Type B pancreatic cell (in vitro differentiated cells): ENCODE results near the gene TAF12. TPM values are rescaled to one million over a fixed set of nuclear protein-coding genes. Genes with fewer than 3 reads are reported as not detected.
"Not testable (repeated sequence)": the region's sequence is repeated elsewhere in the genome, so short reads cannot be mapped to it uniquely, and the experiment has no call there.

Experiments used
- DNase-seq: peaks from one replicate; pipeline ENCODE4 v3.0.0; 2021; ENCODE audit warnings: mixed read lengths; ENCODE audit not compliant: unreplicated experiment; ENCODE audit errors: extremely low spot score
- H3K27ac Mint-ChIP-seq: 2 replicates; pipeline ENCODE4 v1.8.0; 2021; ENCODE audit warnings: mild to moderate bottlenecking, mixed read lengths
- H3K27me3 Mint-ChIP-seq: 2 replicates; pipeline ENCODE4 v1.8.0; 2021; ENCODE audit warnings: mixed read lengths
- H3K36me3 Mint-ChIP-seq: 2 replicates; pipeline ENCODE4 v1.8.0; 2021; ENCODE audit warnings: mixed read lengths
- H3K4me1 Mint-ChIP-seq: one replicate; pipeline ENCODE4 v1.8.0; 2021; ENCODE audit warnings: mixed read lengths; ENCODE audit not compliant: unreplicated experiment
- H3K4me3 Mint-ChIP-seq: 2 replicates; pipeline ENCODE4 v1.8.0; 2021; ENCODE audit warnings: mild to moderate bottlenecking, mixed read lengths
- H3K9me3 Mint-ChIP-seq: 2 replicates; pipeline ENCODE4 v1.8.0; 2021; ENCODE audit warnings: mixed read lengths
- total RNA-seq: library from RNA; stranded (reverse); gene quantifications from 2 replicates; pipeline ENCODE4 v1.2.1, GENCODE V29; 2021; ENCODE audit warnings: low replicate concordance
- TF ChIP-seq, protein P1 (sequence below): fragments of 200-600 bp; sonication (generic); conservative IDR thresholded peaks from 2 replicates; pipeline ENCODE4 v1.5.0; 2021; ENCODE audit warnings: antibody characterized with exemption, mild to moderate bottlenecking

Gene TAF12
- total RNA-seq, 1 donor from 2014 or later, result 20.8 TPM

DNA sequence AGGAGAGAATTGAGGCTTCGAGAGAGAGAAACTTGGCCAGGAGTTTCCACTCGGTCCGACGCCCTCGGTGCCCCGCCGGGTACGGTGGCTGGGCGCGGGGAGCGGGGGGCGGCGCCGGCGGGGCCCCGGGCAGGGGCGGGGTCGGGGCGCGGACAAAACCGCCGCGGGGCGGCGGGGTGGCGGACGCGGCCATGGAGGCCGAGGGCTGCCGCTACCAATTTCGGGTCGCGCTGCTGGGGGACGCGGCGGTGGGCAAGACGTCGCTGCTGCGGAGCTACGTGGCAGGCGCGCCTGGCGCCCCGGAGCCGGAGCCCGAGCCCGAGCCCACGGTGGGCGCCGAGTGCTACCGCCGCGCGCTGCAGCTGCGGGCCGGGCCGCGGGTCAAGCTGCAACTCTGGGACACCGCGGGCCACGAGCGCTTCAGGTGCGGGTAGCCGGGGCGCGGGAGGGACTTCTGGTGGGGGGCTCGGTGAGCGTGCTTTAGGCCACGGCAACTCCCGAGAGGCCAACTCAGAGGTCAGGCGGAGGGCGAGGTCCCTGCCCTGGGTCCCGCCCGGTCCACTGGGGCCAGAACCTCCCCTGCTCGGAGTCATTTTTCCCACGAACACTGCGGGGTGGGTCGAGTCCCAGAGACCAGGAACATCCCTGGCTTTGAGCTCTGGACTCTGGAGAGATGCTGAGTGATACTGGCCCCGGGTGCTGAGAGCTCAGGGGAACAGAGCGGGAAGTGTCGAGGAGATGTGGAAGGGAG, 50.4 kb downstream of the TAF12 start:
- no peak for DNase-seq
- peak overlapping the region; percentile 88 for H3K4me3 Mint-ChIP-seq
- peaks cover 4% of the 10 kb centered on the region for H3K27me3 Mint-ChIP-seq
- peaks cover 11% of the 10 kb centered on the region for H3K4me1 Mint-ChIP-seq
- TF ChIP-seq, protein P1, sequence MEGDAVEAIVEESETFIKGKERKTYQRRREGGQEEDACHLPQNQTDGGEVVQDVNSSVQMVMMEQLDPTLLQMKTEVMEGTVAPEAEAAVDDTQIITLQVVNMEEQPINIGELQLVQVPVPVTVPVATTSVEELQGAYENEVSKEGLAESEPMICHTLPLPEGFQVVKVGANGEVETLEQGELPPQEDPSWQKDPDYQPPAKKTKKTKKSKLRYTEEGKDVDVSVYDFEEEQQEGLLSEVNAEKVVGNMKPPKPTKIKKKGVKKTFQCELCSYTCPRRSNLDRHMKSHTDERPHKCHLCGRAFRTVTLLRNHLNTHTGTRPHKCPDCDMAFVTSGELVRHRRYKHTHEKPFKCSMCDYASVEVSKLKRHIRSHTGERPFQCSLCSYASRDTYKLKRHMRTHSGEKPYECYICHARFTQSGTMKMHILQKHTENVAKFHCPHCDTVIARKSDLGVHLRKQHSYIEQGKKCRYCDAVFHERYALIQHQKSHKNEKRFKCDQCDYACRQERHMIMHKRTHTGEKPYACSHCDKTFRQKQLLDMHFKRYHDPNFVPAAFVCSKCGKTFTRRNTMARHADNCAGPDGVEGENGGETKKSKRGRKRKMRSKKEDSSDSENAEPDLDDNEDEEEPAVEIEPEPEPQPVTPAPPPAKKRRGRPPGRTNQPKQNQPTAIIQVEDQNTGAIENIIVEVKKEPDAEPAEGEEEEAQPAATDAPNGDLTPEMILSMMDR, result no peak
- no peaks in the 10 kb centered on the region for H3K36me3 Mint-ChIP-seq
- no peak overlapping the region for H3K27ac Mint-ChIP-seq
- no peaks in the 10 kb centered on the region for H3K9me3 Mint-ChIP-seq

DNA sequence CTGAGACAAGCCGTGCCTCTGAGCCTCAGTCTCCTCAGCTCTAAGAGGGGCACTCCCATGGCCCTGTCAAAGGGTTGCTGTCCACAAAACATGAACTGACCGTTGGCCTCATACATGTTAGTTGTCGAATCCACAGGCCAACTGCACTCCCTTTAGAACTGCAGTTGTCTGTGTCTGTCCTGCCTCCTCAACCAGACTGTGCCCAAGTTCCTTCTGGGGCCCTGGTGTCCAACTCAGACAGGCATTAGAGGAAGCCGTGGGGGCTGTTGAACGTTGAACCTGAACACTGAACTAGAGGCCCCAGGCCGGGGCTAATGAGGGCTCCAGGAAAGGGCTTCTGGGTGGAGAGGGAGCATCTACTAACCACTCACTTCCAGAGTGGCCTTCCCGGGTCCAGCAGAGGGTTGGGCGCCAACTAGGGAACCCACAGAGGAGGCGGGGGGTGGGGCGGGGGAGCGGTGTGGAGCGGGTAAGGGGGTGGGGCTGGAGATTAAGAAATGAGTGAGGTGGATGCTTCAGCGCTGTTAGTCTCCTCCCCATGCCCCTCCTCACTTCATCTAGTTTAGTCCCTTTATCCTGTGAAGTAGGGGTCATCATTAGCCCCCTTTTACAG, 51.1 kb downstream of the TAF12 start, which contains the start of gene RAB42:
TSS of gene RAB42 (plus strand) at position 558 of the 613 bp plus-strand sequence. CDS start 247 bp downstream, outside the sequence.
- H3K4me1 Mint-ChIP-seq, result peaks cover 11% of the 10 kb centered on the region
- DNase-seq, result no peak

DNA sequence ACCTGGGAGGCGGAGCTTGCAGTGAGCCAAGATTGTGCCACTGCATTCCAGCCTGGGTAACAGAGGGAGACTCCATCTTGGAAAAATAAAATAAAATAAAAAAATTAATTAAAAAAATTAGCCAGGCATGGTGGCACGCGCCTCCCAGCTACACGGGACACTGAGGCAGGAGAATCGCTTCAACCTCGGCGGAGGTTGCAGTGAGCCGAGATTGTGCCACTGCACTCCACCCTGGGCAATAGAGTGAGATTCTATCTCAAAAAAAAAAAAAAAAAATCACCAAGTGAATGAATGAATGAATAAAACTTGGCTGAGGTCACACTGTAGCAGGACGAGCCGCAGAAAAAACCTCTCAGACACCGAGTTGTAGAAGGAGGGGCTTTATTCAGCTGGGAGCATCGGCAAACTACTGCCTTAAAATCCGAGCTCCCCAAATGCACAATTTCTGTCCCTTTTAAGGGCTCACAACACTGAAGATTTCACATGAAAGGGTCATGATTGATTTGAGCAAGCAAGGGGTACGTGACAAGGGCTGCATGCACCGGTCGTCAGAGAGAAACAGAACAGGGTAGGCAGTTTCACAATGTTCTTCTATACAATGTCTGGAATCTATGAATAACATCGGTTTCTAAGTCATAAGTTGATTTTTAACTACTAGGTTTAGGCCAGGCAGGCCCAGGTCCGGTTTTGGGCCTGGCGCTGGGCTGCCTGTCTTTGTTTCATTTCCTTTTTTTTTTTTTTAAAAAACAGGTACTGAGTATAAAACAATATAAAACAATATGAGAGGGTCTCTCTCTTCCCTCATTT, 56.1 kb downstream of the TAF12 start:
- not testable (repeated sequence) for H3K36me3 Mint-ChIP-seq, H3K9me3 Mint-ChIP-seq, H3K27ac Mint-ChIP-seq, H3K27me3 Mint-ChIP-seq, DNase-seq, H3K4me3 Mint-ChIP-seq
- peaks cover 16% of the 10 kb centered on the region for H3K4me1 Mint-ChIP-seq

More for the DNA sequence above, 51.1 kb downstream of the TAF12 start, which contains the start of gene RAB42:
- TF ChIP-seq, protein P1, result no peak
- Mint-ChIP-seq H3K36me3 (no peaks in the 10 kb centered on the region), H3K9me3 (no peaks in the 10 kb centered on the region), H3K27ac (no peak within 1 kb of the TSS), H3K27me3 (peaks cover 4% of the 10 kb centered on the region), H3K4me3 (peak within 1 kb of the TSS; percentile 88)

DNA sequence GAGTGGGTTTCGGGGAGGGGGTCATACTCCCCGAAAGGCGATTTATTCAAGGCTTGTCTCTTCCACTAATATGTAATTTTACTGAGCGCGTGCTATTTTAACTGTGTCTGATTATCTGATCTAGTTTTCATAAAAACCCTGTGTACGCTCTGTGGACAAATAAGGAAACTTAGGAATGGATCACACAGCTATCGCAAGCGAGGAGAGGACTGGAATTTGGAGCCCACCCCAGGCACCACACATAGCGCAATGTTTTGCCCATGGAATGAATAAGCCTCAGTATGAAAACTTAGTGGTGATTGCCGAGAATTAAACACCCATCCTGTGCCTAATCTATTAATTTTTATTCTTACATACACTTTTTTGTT, 60.6 kb downstream of the TAF12 start:
- DNase-seq, result no peak
- Mint-ChIP-seq H3K27ac (peak overlapping the region; percentile 97), H3K36me3 (peaks cover 22% of the 10 kb centered on the region), H3K4me3 (peak overlapping the region; percentile 93), H3K9me3 (no peaks in the 10 kb centered on the region), H3K27me3 (no peaks in the 10 kb centered on the region), H3K4me1 (peaks cover 27% of the 10 kb centered on the region)
- TF ChIP-seq, protein P1, result no peak

DNA sequence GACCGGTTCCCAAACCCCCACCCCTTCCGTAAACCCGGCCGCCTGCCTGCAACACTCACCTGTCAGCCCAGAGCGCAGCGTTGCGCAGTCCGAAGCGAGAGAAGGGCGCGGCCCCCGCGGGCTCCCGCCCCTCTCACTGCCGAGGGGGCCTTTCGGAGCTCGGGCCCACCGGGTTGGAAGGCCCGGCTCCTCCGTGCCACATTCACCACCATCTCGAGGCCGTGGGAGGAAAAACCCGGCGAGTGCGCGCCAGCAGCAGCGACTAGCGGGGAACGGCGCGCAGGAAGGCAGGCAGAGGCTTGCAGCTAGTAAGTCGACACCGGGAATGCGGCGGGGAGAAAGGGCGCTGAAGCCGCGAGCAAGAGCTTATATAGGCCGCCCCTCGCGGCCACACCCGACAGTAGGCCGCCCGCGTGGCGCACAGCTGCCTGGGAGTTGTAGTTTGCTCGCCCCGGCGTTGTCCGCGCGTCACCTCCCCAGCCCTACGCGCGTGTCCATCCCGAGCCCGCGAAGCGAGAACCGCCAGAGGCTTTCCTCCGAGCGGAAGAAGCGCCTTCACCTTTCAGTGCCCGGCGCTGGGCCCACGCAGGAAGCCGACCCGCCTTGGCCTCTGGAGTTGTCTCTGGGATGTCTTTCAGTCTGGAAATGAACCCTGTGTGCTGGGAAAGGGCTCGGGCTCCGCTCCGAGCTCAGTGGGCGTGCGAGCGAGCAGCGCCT, 61.2 kb downstream of the TAF12 start:
- H3K27ac Mint-ChIP-seq, result peak overlapping the region; percentile 97
- H3K36me3 Mint-ChIP-seq, result peaks cover 26% of the 10 kb centered on the region
- no peaks in the 10 kb centered on the region for H3K9me3 Mint-ChIP-seq
- no peaks in the 10 kb centered on the region for H3K27me3 Mint-ChIP-seq
- TF ChIP-seq, protein P1, result peak; percentile 29
- H3K4me3 Mint-ChIP-seq, result peak overlapping the region; percentile 93
- H3K4me1 Mint-ChIP-seq, result peaks cover 27% of the 10 kb centered on the region
- DNase-seq, result peak; percentile 97
